PC-9 (cell line): ENCODE data around the gene ANKS1B.

Experiments used
- CTCF ChIP-seq: fragments of 200-600 bp; sonication (generic); conservative IDR thresholded peaks from 2 replicates; pipeline ENCODE4 v1.6.1; 2017; ENCODE audit warnings: mixed run types, antibody characterized with exemption, mild to moderate bottlenecking, moderate library complexity
- EZH2 ChIP-seq: fragments of 200-600 bp; sonication (generic); IDR thresholded peaks from 2 replicates; pipeline ENCODE4 v1.8.0; 2017; ENCODE audit warnings: antibody characterized with exemption, low read depth

GRCh38 chr12:99552022-99552421, 432.7 kb downstream of the ANKS1B start:
- no peak for TF ChIP-seq CTCF
- no peak for TF ChIP-seq EZH2
